ENCODE results near the gene CNKSR3. TPM values are rescaled to one million over a fixed set of nuclear protein-coding genes. Genes with fewer than 3 reads are reported as not detected.

Gene CNKSR3
- polyA plus RNA-seq, 1 of the 3 experiments (the other 2 are of a cell fraction) = 1.6 TPM

DNA sequence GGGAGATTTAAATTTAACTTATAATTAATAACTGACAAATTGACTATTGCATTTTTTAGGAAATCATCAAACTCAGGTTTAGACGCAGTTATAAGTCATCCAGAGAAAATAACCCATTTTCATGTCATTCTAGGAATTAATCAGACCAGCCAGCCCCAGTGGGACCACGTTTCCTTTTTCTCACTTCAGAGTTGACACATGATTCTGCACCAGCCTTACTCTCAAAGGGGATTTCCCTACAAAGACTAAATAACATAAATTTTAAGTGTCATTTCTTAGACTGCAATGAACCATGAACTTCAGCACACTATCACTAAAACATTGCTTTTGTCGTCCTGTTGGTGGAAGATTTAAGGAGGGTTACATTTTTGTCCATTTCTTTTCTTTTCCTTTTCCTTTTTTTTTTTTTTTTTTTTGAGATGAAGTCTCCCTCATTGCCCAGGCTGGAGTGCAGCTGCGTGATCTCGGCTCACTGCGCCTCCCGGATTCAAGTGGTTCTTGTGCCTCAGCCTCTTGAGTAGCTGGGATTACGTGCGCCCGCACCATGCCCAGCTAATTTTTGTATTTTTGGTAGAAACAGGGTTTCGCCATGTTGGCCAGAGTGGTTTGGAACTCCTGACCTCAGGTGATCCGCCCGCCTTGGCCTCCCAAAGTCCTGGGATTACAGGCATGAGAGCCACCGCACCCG is 157.4 kb downstream of the CNKSR3 start (continued):
- TF ChIP-seq, protein P1, sequence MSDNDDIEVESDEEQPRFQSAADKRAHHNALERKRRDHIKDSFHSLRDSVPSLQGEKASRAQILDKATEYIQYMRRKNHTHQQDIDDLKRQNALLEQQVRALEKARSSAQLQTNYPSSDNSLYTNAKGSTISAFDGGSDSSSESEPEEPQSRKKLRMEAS (IDR thresholded peaks at IDR 0.05; ENCODE audit: low read depth) = no peak
- TF ChIP-seq JUND (IDR thresholded peaks at IDR 0.05) = no peak

GRCh38 chr6:154350293-154350692 is 160.2 kb downstream of the CNKSR3 start:
- DNase-seq = no peak
- POLR2A ChIA-PET = no interaction called here
- H3K9me2 ChIP-seq = no peaks in the 10 kb centered on the region

More at GRCh38 chr6:154350293-154350692, 160.2 kb downstream of the CNKSR3 start:
- TF ChIP-seq REST (IDR thresholded peaks at IDR 0.05; ENCODE audit: low read depth, low read length) (no peak), RCOR1 (IDR thresholded peaks at IDR 0.05; ENCODE audit: low read length) (no peak), FOXM1 (IDR thresholded peaks at IDR 0.05; ENCODE audit: low read depth) (no peak), SMC3 (IDR thresholded peaks at IDR 0.05; ENCODE audit: low read depth, low read length) (no peak), NRF1 (IDR thresholded peaks at IDR 0.05; ENCODE audit: low read depth, low read length) (no peak), EZH2phosphoT487 (IDR thresholded peaks at IDR 0.05; ENCODE audit: borderline replicate concordance, low read depth) (no peak), ZBTB33 (IDR thresholded peaks at IDR 0.05; ENCODE audit: borderline replicate concordance, low read depth) (no peak), TCF12 (IDR thresholded peaks at IDR 0.05) (no peak), FOXJ3 (CRISPR knock-in tag; IDR thresholded peaks at IDR 0.05) (no peak), RFX5 (IDR thresholded peaks at IDR 0.05; ENCODE audit: low read length) (no peak), EP300 (IDR thresholded peaks at IDR 0.05; ENCODE audit: borderline replicate concordance in 1 of 2, low read depth in 1 of 2, low read length in 1 of 2) (no peak), CHD2 (IDR thresholded peaks at IDR 0.05; ENCODE audit: low read length, partially characterized antibody) (no peak), IRF3 (IDR thresholded peaks at IDR 0.05; ENCODE audit: low read depth, low read length) (no peak), NFIC (IDR thresholded peaks at IDR 0.05; ENCODE audit: borderline replicate concordance) (no peak), POLR2AphosphoS5 (IDR thresholded peaks at IDR 0.05; ENCODE audit: low read depth, low read length) (no peak), GABPA (IDR thresholded peaks at IDR 0.05; ENCODE audit: low read depth) (no peak), YY1 (IDR thresholded peaks at IDR 0.05; ENCODE audit: low read depth) (no peak)
- TF ChIP-seq, protein P1 (IDR thresholded peaks at IDR 0.05; ENCODE audit: low read depth) = no peak
- TF ChIP-seq, protein P2, sequence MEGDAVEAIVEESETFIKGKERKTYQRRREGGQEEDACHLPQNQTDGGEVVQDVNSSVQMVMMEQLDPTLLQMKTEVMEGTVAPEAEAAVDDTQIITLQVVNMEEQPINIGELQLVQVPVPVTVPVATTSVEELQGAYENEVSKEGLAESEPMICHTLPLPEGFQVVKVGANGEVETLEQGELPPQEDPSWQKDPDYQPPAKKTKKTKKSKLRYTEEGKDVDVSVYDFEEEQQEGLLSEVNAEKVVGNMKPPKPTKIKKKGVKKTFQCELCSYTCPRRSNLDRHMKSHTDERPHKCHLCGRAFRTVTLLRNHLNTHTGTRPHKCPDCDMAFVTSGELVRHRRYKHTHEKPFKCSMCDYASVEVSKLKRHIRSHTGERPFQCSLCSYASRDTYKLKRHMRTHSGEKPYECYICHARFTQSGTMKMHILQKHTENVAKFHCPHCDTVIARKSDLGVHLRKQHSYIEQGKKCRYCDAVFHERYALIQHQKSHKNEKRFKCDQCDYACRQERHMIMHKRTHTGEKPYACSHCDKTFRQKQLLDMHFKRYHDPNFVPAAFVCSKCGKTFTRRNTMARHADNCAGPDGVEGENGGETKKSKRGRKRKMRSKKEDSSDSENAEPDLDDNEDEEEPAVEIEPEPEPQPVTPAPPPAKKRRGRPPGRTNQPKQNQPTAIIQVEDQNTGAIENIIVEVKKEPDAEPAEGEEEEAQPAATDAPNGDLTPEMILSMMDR (IDR thresholded peaks at IDR 0.05) = no peak
- CTCF ChIA-PET = no interaction called here
- Histone ChIP-seq H3F3A (replicated peaks; ENCODE audit: insufficient read depth) (no peaks in the 10 kb centered on the region), H3K79me2 (ENCODE audit: insufficient read depth) (no peaks in the 10 kb centered on the region), H2AFZ (ENCODE audit: low read depth) (no peak overlapping the region), H4K20me1 (ENCODE audit: insufficient read depth) (no peaks in the 10 kb centered on the region), H3K4me3 (ENCODE audit: low read depth in 2 of 2, low read length in 1 of 2) (no peak overlapping the region), H3K4me2 (no peak overlapping the region), H3K9ac (no peak overlapping the region), H3K36me3 (replicated peaks in 1 of 2; ENCODE audit: control insufficient read depth in 1 of 2, insufficient read depth in 2 of 2, low read length in 1 of 2) (no peaks in the 10 kb centered on the region), H3K27ac (ENCODE audit: low read depth in 2 of 2, low read length in 1 of 2) (no peak overlapping the region), H3K4me1 (ENCODE audit: control insufficient read depth in 1 of 2, insufficient read depth in 2 of 2, low read depth in 1 of 2, low read length in 1 of 2) (no peaks in the 10 kb centered on the region; a peak in 1 of 4 replicates), H3K9me3 (no peaks in the 10 kb centered on the region), H3K27me3 (ENCODE audit: insufficient read depth) (no peaks in the 10 kb centered on the region)
- WGBS (ENCODE audit: low lambda C conversion rate) = 81% methylated on average over 3 of the region's 3 CpGs
